Activated CD4-positive, alpha-beta T cell treated with anti-CD3 and anti-CD28 coated beads, Interleukin-2, amount 10 ng/mL, durations not matched to agents 7 days and 5 days (primary cell): Measurements from ENCODE around the gene PRLR. TPM values are rescaled to one million over a fixed set of nuclear protein-coding genes. Genes with fewer than 3 reads are reported as not detected.

Source experiments
- CTCF ChIA-PET: fragments of 350-600 bp; sonication (Branson Sonifier 250); formaldehyde crosslinking; loops from one replicate; lab custom pipeline; 2021; ENCODE audit warnings: antibody characterized with exemption; lab: Charles Lee
- POLR2A ChIA-PET: fragments of 350-600 bp; sonication (Branson Sonifier 250); formaldehyde crosslinking; loops from one replicate; lab custom pipeline; 2021; ENCODE audit warnings: antibody characterized with exemption; lab: Charles Lee
- DNase-seq: peaks from one replicate; pipeline ENCODE4 v3.0.0-alpha.2; 2020
- H3K27ac Mint-ChIP-seq: one replicate; pipeline ENCODE4 v1.8.0; 2021; ENCODE audit warnings: mild to moderate bottlenecking, moderate library complexity, mixed read lengths
- H3K27me3 Mint-ChIP-seq: one replicate; pipeline ENCODE4 v1.8.0; 2021; ENCODE audit warnings: mixed read lengths
- H3K36me3 Mint-ChIP-seq: one replicate; pipeline ENCODE4 v1.8.0; 2021; ENCODE audit warnings: low read depth, mixed read lengths
- H3K4me1 Mint-ChIP-seq: one replicate; pipeline ENCODE4 v1.8.0; 2021; ENCODE audit warnings: mixed read lengths
- H3K4me3 Mint-ChIP-seq: one replicate; pipeline ENCODE4 v1.8.0; 2021; ENCODE audit warnings: mild to moderate bottlenecking, moderate library complexity, mixed read lengths
- H3K9me3 Mint-ChIP-seq: one replicate; pipeline ENCODE4 v1.8.0; 2021; ENCODE audit warnings: mixed read lengths
- total RNA-seq, 2 experiments: library from RNA; stranded (reverse); gene quantifications; one replicate each; pipeline ENCODE4 v1.2.3, GENCODE V29; 2021

The PRLR gene
- total RNA-seq, 2 experiments from 2014 or later = not detected

- Mint-ChIP-seq H3K27ac (no peak overlapping the region), H3K4me3 (no peak overlapping the region), H3K36me3 (no peaks in the 10 kb centered on the region), H3K4me1 (no peaks in the 10 kb centered on the region), H3K9me3 (no peaks in the 10 kb centered on the region), H3K27me3 (no peaks in the 10 kb centered on the region)
- ChIA-PET POLR2A (no interaction called here), CTCF (no interaction called here)
- DNase-seq = no peak
These were observed 135.3 kb downstream of the PRLR start for GRCh38 chr5:35094948-35095347.

GRCh38 chr5:35092703-35093102 is 137.6 kb downstream of the PRLR start:
- Mint-ChIP-seq H3K36me3 (no peaks in the 10 kb centered on the region), H3K4me3 (no peak overlapping the region), H3K27me3 (no peaks in the 10 kb centered on the region), H3K9me3 (no peaks in the 10 kb centered on the region), H3K4me1 (no peaks in the 10 kb centered on the region), H3K27ac (no peak overlapping the region)
- CTCF ChIA-PET = no interaction called here
- POLR2A ChIA-PET = no interaction called here
- no peak for DNase-seq

GRCh38 chr5:35091704-35092103 is 138.6 kb downstream of the PRLR start:
- CTCF ChIA-PET = no interaction called here
- no peaks in the 10 kb centered on the region for H3K36me3 Mint-ChIP-seq
- no peak overlapping the region for H3K4me3 Mint-ChIP-seq
- H3K4me1 Mint-ChIP-seq = no peaks in the 10 kb centered on the region
- POLR2A ChIA-PET = no interaction called here
- no peak for DNase-seq
- no peaks in the 10 kb centered on the region for H3K9me3 Mint-ChIP-seq
- H3K27ac Mint-ChIP-seq = no peak overlapping the region
- H3K27me3 Mint-ChIP-seq = no peaks in the 10 kb centered on the region

- Mint-ChIP-seq H3K36me3 (no peaks in the 10 kb centered on the region), H3K27ac (no peak overlapping the region)
- CTCF ChIA-PET = no interaction called here
These were observed 140.7 kb downstream of the PRLR start for GRCh38 chr5:35089334-35090314.

GRCh38 chr5:35087991-35088390 is 142.3 kb downstream of the PRLR start:
- DNase-seq = no peak
- H3K4me3 Mint-ChIP-seq = no peak overlapping the region
- ChIA-PET CTCF (interaction anchor here (0.6 to 1.1 kb wide), 3 partner anchors 93 to 387 kb away, joined by 3 read pairs; no protein-coding TSS in a partner anchor), POLR2A (no interaction called here)
- H3K27me3 Mint-ChIP-seq = no peaks in the 10 kb centered on the region
- no peaks in the 10 kb centered on the region for H3K4me1 Mint-ChIP-seq
- H3K27ac Mint-ChIP-seq = no peak overlapping the region
- no peaks in the 10 kb centered on the region for H3K36me3 Mint-ChIP-seq
- no peaks in the 10 kb centered on the region for H3K9me3 Mint-ChIP-seq

More at GRCh38 chr5:35089334-35090314, 140.7 kb downstream of the PRLR start:
- Mint-ChIP-seq H3K27me3 (no peaks in the 10 kb centered on the region), H3K4me1 (no peaks in the 10 kb centered on the region), H3K9me3 (no peaks in the 10 kb centered on the region), H3K4me3 (no peak overlapping the region)
- POLR2A ChIA-PET = no interaction called here
- peak; percentile 61 for DNase-seq

GRCh38 chr5:35083150-35083549 is 147.1 kb downstream of the PRLR start:
- ChIA-PET CTCF (no interaction called here), POLR2A (no interaction called here)
- H3K27ac Mint-ChIP-seq = no peak overlapping the region
- H3K4me1 Mint-ChIP-seq = no peaks in the 10 kb centered on the region
- no peaks in the 10 kb centered on the region for H3K36me3 Mint-ChIP-seq
- H3K9me3 Mint-ChIP-seq = no peaks in the 10 kb centered on the region
- DNase-seq = no peak
- peaks cover 2% of the 10 kb centered on the region for H3K27me3 Mint-ChIP-seq
- H3K4me3 Mint-ChIP-seq = no peak overlapping the region

GRCh38 chr5:35082530-35082929 is 147.8 kb downstream of the PRLR start:
- no peak overlapping the region for H3K4me3 Mint-ChIP-seq
- ChIA-PET POLR2A (no interaction called here), CTCF (no interaction called here)
- no peaks in the 10 kb centered on the region for H3K9me3 Mint-ChIP-seq
- H3K27ac Mint-ChIP-seq = no peak overlapping the region
- H3K36me3 Mint-ChIP-seq = no peaks in the 10 kb centered on the region
- peaks cover 4% of the 10 kb centered on the region for H3K27me3 Mint-ChIP-seq
- H3K4me1 Mint-ChIP-seq = no peaks in the 10 kb centered on the region
- DNase-seq = no peak

GRCh38 chr5:35081134-35081533 is 149.2 kb downstream of the PRLR start:
- H3K4me1 Mint-ChIP-seq = no peaks in the 10 kb centered on the region

GRCh38 chr5:35073160-35073559 is 157.1 kb downstream of the PRLR start:
- H3K36me3 Mint-ChIP-seq = no peaks in the 10 kb centered on the region
- ChIA-PET POLR2A (no interaction called here), CTCF (no interaction called here)

More at GRCh38 chr5:35081134-35081533, 149.2 kb downstream of the PRLR start:
- no peaks in the 10 kb centered on the region for H3K9me3 Mint-ChIP-seq
- no peak for DNase-seq
- POLR2A ChIA-PET = no interaction called here
- no peaks in the 10 kb centered on the region for H3K36me3 Mint-ChIP-seq
- CTCF ChIA-PET = no interaction called here
- peaks cover 8% of the 10 kb centered on the region for H3K27me3 Mint-ChIP-seq
- no peak overlapping the region for H3K27ac Mint-ChIP-seq
- H3K4me3 Mint-ChIP-seq = no peak overlapping the region

GRCh38 chr5:35069188-35069587 is 161.1 kb downstream of the PRLR start:
- POLR2A ChIA-PET = no interaction called here
- no peak for DNase-seq
- H3K4me1 Mint-ChIP-seq = no peaks in the 10 kb centered on the region
- H3K36me3 Mint-ChIP-seq = no peaks in the 10 kb centered on the region
- CTCF ChIA-PET = no interaction called here
- H3K27ac Mint-ChIP-seq = no peak overlapping the region
- no peak overlapping the region for H3K4me3 Mint-ChIP-seq
- peaks cover 3% of the 10 kb centered on the region for H3K27me3 Mint-ChIP-seq
- peaks cover 2% of the 10 kb centered on the region for H3K9me3 Mint-ChIP-seq

More at GRCh38 chr5:35073160-35073559, 157.1 kb downstream of the PRLR start:
- H3K9me3 Mint-ChIP-seq = peaks cover 2% of the 10 kb centered on the region
- peaks cover 12% of the 10 kb centered on the region for H3K27me3 Mint-ChIP-seq
- H3K27ac Mint-ChIP-seq = no peak overlapping the region
- no peak for DNase-seq
- H3K4me3 Mint-ChIP-seq = no peak overlapping the region
- no peaks in the 10 kb centered on the region for H3K4me1 Mint-ChIP-seq

GRCh38 chr5:35067985-35068384 is 162.3 kb downstream of the PRLR start:
- Mint-ChIP-seq H3K4me3 (no peak overlapping the region), H3K4me1 (no peaks in the 10 kb centered on the region), H3K36me3 (no peaks in the 10 kb centered on the region), H3K27me3 (peaks cover 3% of the 10 kb centered on the region), H3K27ac (no peak overlapping the region), H3K9me3 (no peaks in the 10 kb centered on the region)
- POLR2A ChIA-PET = no interaction called here
- DNase-seq = no peak
- CTCF ChIA-PET = no interaction called here

GRCh38 chr5:35066260-35066795 is 164.0 kb downstream of the PRLR start:
- POLR2A ChIA-PET = no interaction called here

GRCh38 chr5:35063414-35063813 is 166.9 kb downstream of the PRLR start:
- ChIA-PET POLR2A (no interaction called here), CTCF (no interaction called here)
- no peaks in the 10 kb centered on the region for H3K9me3 Mint-ChIP-seq
- peaks cover 20% of the 10 kb centered on the region for H3K27me3 Mint-ChIP-seq
- H3K4me1 Mint-ChIP-seq = no peaks in the 10 kb centered on the region
- DNase-seq = no peak
- H3K27ac Mint-ChIP-seq = no peak overlapping the region
- no peaks in the 10 kb centered on the region for H3K36me3 Mint-ChIP-seq
- H3K4me3 Mint-ChIP-seq = no peak overlapping the region

More at GRCh38 chr5:35066260-35066795, 164.0 kb downstream of the PRLR start:
- Mint-ChIP-seq H3K4me1 (no peaks in the 10 kb centered on the region), H3K36me3 (no peaks in the 10 kb centered on the region), H3K27me3 (peaks cover 15% of the 10 kb centered on the region), H3K9me3 (no peaks in the 10 kb centered on the region), H3K27ac (no peak overlapping the region), H3K4me3 (no peak overlapping the region)
- CTCF ChIA-PET = no interaction called here
- no peak for DNase-seq
